Endothelial cell of umbilical vein (primary cell): Measurements from ENCODE around the gene MFSD6. TPM values are rescaled to one million over a fixed set of nuclear protein-coding genes. Genes with fewer than 3 reads are reported as not detected.

Experiments
- BruUV-seq: library from RNA; stranded (reverse); fragments of 400-500 nt; replicated peaks from 2 replicates; lab custom pipeline; 2021; lab: Mats Ljungman, UMichigan
- CTCF ChIA-PET: fragments of 300-600, 350-600 bp; sonication (Branson Sonifier 250); formaldehyde crosslinking; loops from one replicate; lab custom pipeline; 2021; ENCODE audit warnings: antibody characterized with exemption, inconsistent platforms; lab: Charles Lee
- POLR2A ChIA-PET: fragments of 300-600, 350-600 bp; sonication (Branson Sonifier 250); formaldehyde crosslinking; loops from one replicate; lab custom pipeline; 2021; ENCODE audit warnings: antibody characterized with exemption, inconsistent platforms; lab: Charles Lee
- DNase-seq: peaks from one replicate; pipeline ENCODE4 v3.0.0-alpha.2; 2011; ENCODE audit warnings: low read depth, low spot score
- FAIRE-seq: peaks from 2 replicates; lab custom pipeline; 2011; peaks lifted over from hg19 to GRCh38; lab: Jason Lieb, UNC
- H2AFZ ChIP-seq: 2 replicates; pipeline ENCODE4 v1.6.0; 2012; ENCODE audit warnings: low read depth, low read length, control low read depth, inconsistent platforms
- H3K27ac ChIP-seq: 2 replicates; pipeline ENCODE4 v1.5.1; 2011; ENCODE audit warnings: low read depth, mild to moderate bottlenecking, control low read depth, low read length, moderate library complexity; ENCODE audit not compliant: insufficient read depth
- H3K27me3 ChIP-seq, 2 experiments: 2 replicates each; pipeline versions ENCODE4 v1.6.0 to v1.6.1; 2011; ENCODE audit warnings: low read length in 2 of 2, mixed read lengths in 1 of 2; ENCODE audit not compliant: control insufficient read depth in 2 of 2, insufficient read depth in 2 of 2
- H3K36me3 ChIP-seq, 2 experiments: 2 replicates in 1 of 2; 3 replicates in 1 of 2; pipeline ENCODE4 v1.5.1; 2011; ENCODE audit warnings: low read length in 2 of 2, mild to moderate bottlenecking in 1 of 2, moderate library complexity in 1 of 2; ENCODE audit not compliant: control insufficient read depth in 2 of 2, insufficient read depth in 2 of 2; ENCODE audit errors: extremely low read depth in 1 of 2
- H3K4me1 ChIP-seq: 3 replicates; pipeline ENCODE4 v1.5.1; 2011; ENCODE audit warnings: mild to moderate bottlenecking, low read length; ENCODE audit not compliant: control insufficient read depth, insufficient read depth; ENCODE audit errors: extremely low read depth
- H3K4me2 ChIP-seq: 2 replicates; pipeline ENCODE4 v1.6.1; 2011; ENCODE audit warnings: low read length, control low read depth, mixed read lengths; ENCODE audit not compliant: insufficient read depth
- H3K4me3 ChIP-seq, 3 experiments: fragments of 200-600 bp in 1 of 3; sonication (generic), shearing (Covaris generic) in 1 of 3; replicated peaks in 1 of 3; 2 replicates each; pipeline ENCODE4 v1.5.1; 2011 to 2016; ENCODE audit warnings: control low read depth in 3 of 3, low read length in 3 of 3, mild to moderate bottlenecking in 2 of 3, inconsistent platforms in 1 of 3, low read depth in 1 of 3, moderate library complexity in 1 of 3; ENCODE audit not compliant: insufficient read depth in 1 of 3
- H3K79me2 ChIP-seq: 2 replicates; pipeline ENCODE4 v1.6.0; 2012; ENCODE audit warnings: low read length, inconsistent platforms; ENCODE audit not compliant: control insufficient read depth, insufficient read depth
- H3K9ac ChIP-seq: replicated peaks from 2 replicates; pipeline ENCODE3; 2011; ENCODE audit warnings: low read length, control low read depth; ENCODE audit not compliant: insufficient read depth; ENCODE audit errors: extremely low read depth
- H3K9me1 ChIP-seq: replicated peaks from 3 replicates; pipeline ENCODE4 v1.6.0; 2011; ENCODE audit warnings: mild to moderate bottlenecking, low read length; ENCODE audit not compliant: control insufficient read depth, insufficient read depth; ENCODE audit errors: extremely low read depth
- H3K9me3 ChIP-seq: replicated peaks from 2 replicates; pipeline ENCODE4 v1.5.1; 2012; ENCODE audit warnings: low read length, inconsistent platforms; ENCODE audit not compliant: control insufficient read depth, insufficient read depth
- H4K20me1 ChIP-seq: replicated peaks from 2 replicates; pipeline ENCODE3; 2011; ENCODE audit warnings: mild to moderate bottlenecking, low read length; ENCODE audit not compliant: control insufficient read depth, insufficient read depth; ENCODE audit errors: extremely low read depth
- CTCF ChIP-seq, 2 donors: IDR thresholded peaks; 1 replicate in 1 of 2; 2 replicates in 1 of 2; pipeline ENCODE4 v1.5.1; 2011; ENCODE audit warnings: low read length in 2 of 2, mild to moderate bottlenecking in 2 of 2, moderate library complexity in 2 of 2, control low read depth in 1 of 2, inconsistent platforms in 1 of 2, low read depth in 1 of 2; ENCODE audit not compliant: insufficient read depth in 1 of 2; ENCODE audit errors: extremely low read depth in 1 of 2
- EZH2 ChIP-seq: IDR thresholded peaks from 2 replicates; pipeline ENCODE4 v1.6.1; 2012; ENCODE audit warnings: borderline replicate concordance, low read depth, mild to moderate bottlenecking, moderate library complexity, low read length, inconsistent platforms; ENCODE audit not compliant: severe bottlenecking
- FOS ChIP-seq: IDR thresholded peaks from 2 replicates; pipeline ENCODE4 v1.6.1; 2011; ENCODE audit warnings: mild to moderate bottlenecking, low read length, moderate library complexity, borderline replicate concordance; ENCODE audit not compliant: insufficient read depth
- GATA2 ChIP-seq: IDR thresholded peaks from 2 replicates; pipeline ENCODE4 v1.7.0; 2011; ENCODE audit warnings: low read depth, mild to moderate bottlenecking, moderate library complexity, mixed read lengths, low read length; ENCODE audit not compliant: insufficient read length, insufficient read depth
- JUN ChIP-seq: IDR thresholded peaks from 2 replicates; pipeline ENCODE4 v1.6.1; 2011; ENCODE audit warnings: borderline replicate concordance, low read depth; ENCODE audit not compliant: insufficient read length, insufficient read depth
- MAX ChIP-seq: IDR thresholded peaks from 2 replicates; pipeline ENCODE4 v1.6.1; 2011; ENCODE audit not compliant: insufficient read depth, insufficient read length
- MYC ChIP-seq: IDR thresholded peaks from one replicate; pipeline ENCODE4 v1.6.1; 2011; ENCODE audit warnings: mild to moderate bottlenecking, low read depth, low read length
- POLR2A ChIP-seq: IDR thresholded peaks from 2 replicates; pipeline ENCODE4 v1.6.1; 2012; ENCODE audit warnings: low read depth, mild to moderate bottlenecking, control low read depth, low read length
- POLR2AphosphoS5 ChIP-seq: IDR thresholded peaks from 2 replicates; pipeline ENCODE4 v1.6.1; 2012; ENCODE audit warnings: low read depth, mild to moderate bottlenecking, control low read depth, low read length, moderate library complexity; ENCODE audit not compliant: insufficient read depth
- dilution Hi-C: fragments of 300-500 bp; cut with MboI; formaldehyde crosslinking; loops from one replicate; pipeline ENCODE4 v1.15.0; 2019; ENCODE audit warnings: low sequenced_read_pairs; ENCODE audit not compliant: extremely low pct_ligation_motif_present
- intact Hi-C: fragments of 100-400 bp; cut with micrococcal nuclease; formaldehyde crosslinking; loops from one replicate; pipeline ENCODE4 v1.10.0; 2022
- polyA plus RNA-seq, 4 experiments: library from polyadenylated mRNA; depleted of rRNA in 3 of 4; stranded (reverse) in 3 of 4; unstranded in 1 of 4; fragments of >200 nt; gene quantifications; 2 replicates each; pipeline versions ENCODE4 v1.2.1 to v1.2.3, GENCODE V29; 2011 to 2012; ENCODE audit warnings: missing spikeins in 1 of 4
- total RNA-seq: library from RNA; stranded (reverse); gene quantifications from 2 replicates; pipeline ENCODE4 v1.2.3, GENCODE V29; 2021

Gene MFSD6
- total and polyA plus RNA-seq, 2 donors (not counting 3 experiments of a cell fraction or from before 2014, with no cell fraction given) = 4.3 to 4.5 TPM

GRCh38 chr2:190533175-190533967 lies 125.2 kb downstream of the MFSD6 start:
- BruUV-seq = no TSS peak
- ChIA-PET POLR2A (interaction anchor here (0.7 kb wide), 1 partner anchor 14 kb away, joined by 3 read pairs; no protein-coding TSS in a partner anchor), CTCF (no interaction called here)
- dilution Hi-C loops (no loop called here), intact Hi-C loops (loop anchor here (5.0 kb wide), 1 partner anchor 229 kb away; no protein-coding TSS in a partner anchor)
- Histone ChIP-seq H3K4me2 (peak overlapping the region; percentile 99), H3K36me3 (no peaks in the 10 kb centered on the region), H3K4me1 (peaks cover 9% of the 10 kb centered on the region), H3K9me3 (no peaks in the 10 kb centered on the region), H3K9ac (peak overlapping the region; percentile 81), H3K9me1 (no peaks in the 10 kb centered on the region), H4K20me1 (no peaks in the 10 kb centered on the region), H3K79me2 (no peaks in the 10 kb centered on the region), H3K27ac (peak overlapping the region; percentile 3), H3K4me3 (peak overlapping the region in 2 of 3 experiments; percentile 66 to 85), H3K27me3 (no peaks in the 10 kb centered on the region), H2AFZ (peak overlapping the region; percentile 72)
- FAIRE-seq = no peak
- TF ChIP-seq MYC (no peak), POLR2AphosphoS5 (no peak), GATA2 (no peak), FOS (no peak), POLR2A (no peak), EZH2 (no peak), CTCF (IDR thresholded peaks at IDR 0.05; ENCODE audit: extremely low read depth in 1 of 2, insufficient read depth in 1 of 2, low read depth in 1 of 2, low read length in 2 of 2) (no peak), JUN (no peak), MAX (no peak)
- DNase-seq = no peak
